Fibroblast of skin of right biceps (primary cell): ENCODE measurements around the gene JMJD4.
A peak's percentile ranks its signal among the peaks of the same experiment; 100 is the strongest.

Source experiments
- DNase-seq: peaks from one replicate; pipeline ENCODE4 v3.0.0-alpha.2; 2013

Gene JMJD4, protein sequence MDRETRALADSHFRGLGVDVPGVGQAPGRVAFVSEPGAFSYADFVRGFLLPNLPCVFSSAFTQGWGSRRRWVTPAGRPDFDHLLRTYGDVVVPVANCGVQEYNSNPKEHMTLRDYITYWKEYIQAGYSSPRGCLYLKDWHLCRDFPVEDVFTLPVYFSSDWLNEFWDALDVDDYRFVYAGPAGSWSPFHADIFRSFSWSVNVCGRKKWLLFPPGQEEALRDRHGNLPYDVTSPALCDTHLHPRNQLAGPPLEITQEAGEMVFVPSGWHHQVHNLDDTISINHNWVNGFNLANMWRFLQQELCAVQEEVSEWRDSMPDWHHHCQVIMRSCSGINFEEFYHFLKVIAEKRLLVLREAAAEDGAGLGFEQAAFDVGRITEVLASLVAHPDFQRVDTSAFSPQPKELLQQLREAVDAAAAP

DNA sequence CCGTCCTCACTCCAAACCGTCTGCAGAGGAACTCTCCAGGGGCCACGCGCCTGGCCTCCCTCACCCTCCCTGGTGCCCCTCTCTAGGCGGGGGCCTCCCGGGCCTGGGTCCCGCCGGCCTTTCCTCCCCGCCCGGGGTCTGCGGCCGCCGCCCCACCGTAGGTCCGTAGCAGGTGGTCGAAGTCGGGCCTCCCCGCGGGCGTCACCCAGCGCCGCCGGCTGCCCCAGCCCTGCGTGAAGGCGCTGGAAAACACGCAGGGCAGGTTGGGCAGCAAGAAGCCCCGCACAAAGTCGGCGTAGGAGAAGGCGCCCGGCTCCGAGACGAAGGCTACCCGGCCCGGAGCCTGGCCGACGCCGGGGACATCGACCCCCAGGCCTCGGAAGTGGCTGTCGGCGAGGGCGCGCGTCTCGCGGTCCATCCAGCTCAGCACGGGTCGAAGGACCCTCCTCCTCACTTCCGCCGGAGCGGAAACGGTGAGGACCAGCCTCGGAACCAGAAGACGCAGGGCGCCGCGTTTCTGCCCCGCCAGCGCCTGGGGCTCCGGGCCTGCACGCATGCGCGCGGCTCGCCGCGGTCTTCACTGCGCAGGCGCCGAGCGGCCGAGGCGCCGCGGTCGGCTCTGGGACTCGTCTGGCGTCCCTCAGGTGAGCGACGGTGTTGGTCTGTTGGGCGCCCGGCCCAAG lies at the start of gene JMJD4, which contains the start of gene SNAP47:
JMJD4 (minus strand) TSS at position 447 of the 683 bp plus-strand sequence; CDS start at position 418, 29 bp downstream.
SNAP47 (plus strand) TSS at position 580 of the 683 bp plus-strand sequence. CDS start 12,302 bp downstream, outside the sequence.
- peak; percentile 92 for DNase-seq

DNA sequence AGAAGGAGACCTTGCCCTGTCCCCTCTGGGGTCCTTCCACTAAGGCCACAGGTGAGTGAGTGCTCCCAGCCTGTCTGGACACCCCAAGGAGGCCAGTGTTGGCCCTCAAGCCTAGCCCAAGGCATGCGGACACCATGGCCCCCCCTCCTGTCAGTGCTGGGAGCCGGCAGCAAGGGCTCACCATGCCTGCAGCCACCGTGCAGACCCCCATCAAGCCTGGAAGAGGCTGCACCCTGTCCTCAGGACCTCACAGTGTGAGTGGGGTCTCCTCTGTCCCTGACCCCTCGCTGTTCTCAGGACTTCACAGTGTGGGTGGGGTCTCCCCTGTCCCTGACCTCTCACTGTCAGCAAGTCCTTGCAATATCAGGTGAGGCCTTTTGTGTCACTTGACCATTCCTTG lies 47.1 kb upstream of the JMJD4 start:
- no peak for DNase-seq

DNA sequence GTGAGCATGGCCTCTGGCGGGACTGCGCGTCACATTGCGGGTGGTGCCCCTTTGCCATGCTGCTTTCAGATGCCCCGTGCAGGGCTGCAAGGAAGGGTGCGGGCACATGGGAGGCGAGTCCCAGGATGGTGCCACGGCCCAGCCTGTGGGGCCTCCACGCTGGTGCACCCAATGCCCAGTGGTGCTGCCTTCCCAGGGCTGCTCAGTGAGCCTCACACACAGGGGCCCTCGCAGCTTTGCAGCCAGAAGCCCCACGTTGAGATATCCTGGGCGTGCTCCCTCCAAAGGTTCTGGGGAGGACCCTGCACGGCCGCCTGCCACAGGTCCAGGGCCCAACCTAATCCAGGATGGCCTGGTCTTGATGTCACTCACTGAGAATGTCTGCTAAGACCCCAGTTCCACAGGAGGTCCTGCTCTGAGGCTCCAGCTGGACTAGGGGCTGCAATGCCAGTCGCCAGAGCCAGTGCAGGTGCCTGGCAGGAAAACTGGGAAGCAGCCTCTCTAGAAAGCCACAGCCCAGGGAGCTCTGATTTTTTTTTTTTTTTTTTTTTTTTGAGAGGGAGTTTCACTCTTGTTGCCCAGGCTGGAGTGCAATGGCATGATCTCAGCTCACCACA lies 46.3 kb upstream of the JMJD4 start:
- no peak for DNase-seq

DNA sequence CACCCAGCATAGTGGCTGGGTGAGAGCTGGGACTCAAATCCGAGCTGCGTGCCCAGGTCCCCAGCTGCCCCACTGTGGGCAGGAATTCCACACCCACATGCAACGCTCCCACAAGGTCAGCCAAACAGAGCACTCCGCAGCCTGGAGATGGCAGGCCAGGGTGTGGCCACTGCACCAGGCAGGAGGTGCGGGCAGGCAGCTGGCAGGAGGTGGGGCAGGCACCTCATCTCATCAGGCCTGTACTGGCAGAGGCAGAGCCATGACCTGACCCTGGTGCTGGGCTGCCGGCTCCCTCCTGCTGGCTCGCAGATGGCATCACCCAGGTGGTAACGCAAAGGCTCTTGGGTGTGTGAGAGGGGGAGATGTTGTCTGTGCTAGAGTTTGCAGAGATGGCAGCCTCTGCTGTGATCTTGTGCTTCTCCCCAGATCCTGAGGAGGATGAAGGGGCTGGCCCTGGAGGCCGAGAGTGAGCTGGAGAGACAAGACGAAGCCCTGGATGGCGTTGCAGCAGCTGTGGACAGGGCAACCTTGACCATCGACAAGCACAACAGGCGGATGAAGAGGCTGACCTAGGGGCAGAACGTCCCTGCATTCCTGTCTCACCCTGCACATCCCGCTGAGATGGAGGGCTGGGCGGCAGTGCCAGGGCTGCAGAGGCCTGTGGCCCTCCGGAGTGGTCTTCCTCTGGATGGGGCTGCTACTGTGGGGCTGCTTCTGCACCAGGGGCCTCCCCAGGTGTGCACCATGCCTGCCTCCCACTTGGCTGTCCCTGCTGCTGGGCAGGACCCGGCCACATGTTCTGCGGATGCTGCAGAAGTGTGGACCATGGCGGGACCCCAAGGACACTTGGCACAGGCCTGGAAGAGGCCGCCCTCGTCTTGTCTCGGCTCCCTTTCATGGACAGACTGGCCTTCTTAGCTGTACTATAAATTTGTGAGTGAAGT lies 45.3 kb upstream of the JMJD4 start:
- DNase-seq: no peak

DNA sequence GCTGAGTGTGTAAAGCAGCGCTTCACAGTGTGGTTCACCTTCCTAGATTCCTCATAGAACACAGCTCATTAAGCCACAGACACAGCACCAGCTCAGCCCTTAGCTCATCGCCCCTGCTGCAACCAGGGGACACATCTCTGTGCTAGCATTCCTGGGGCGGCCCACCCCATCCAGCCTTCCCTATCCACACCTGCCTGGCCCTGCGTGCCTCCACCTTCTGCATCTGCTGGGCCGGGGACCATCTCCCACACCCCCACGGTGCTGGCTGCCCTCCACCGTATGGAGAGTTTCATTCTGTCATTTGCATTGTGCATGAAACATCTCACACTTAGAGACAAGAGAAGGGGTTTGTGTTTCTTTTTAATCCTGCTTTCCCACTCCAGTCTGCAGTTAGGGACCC lies 44.6 kb upstream of the JMJD4 start:
- no peak for DNase-seq

DNA sequence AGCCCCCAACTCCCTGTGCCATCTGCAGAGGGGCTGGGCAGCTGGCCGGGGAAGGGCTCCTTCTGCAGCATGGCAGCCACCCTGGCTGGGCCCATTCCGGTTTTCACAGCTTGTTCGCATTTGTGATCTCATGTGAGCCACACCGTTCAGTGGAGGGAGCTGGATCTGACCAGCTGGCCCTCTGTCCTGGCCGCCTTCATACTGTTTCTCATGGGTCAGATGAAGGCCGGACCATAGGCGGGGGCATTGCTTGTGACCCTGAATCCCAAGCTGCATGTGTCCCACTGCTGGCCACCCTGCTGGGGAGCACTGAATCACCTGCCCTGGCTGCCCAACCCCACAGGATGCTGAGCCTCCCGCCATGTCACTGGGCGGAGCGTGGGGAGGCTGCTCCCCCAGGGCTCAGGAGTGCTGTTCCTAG lies 43.9 kb upstream of the JMJD4 start:
- DNase-seq: no peak

DNA sequence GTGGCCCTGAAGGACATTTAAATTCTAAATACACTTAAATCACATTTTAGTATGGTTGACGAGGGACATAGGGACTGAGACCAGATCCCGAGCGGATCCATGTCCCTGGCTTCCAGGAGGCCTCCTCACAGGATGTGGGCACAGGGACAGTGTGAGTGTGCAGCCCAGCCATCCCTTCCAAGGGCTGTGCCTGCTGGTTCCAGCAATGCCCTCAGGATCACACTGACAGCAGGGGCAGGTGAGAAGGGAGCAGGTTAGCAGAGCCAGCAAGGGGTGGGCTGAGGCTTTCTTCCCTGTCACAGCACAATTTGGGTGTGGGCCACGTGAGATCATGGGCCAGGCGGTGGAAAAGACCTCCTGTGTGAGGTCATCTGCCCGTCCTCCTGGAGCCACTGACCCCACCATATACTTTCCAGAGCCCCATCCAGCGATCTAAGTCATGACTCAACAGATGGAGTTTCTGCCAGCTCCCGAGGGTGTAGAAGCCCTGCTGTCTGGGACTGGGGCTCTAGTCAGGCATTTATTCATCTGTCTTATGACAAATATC lies 43.4 kb upstream of the JMJD4 start:
- peak; percentile 78 for DNase-seq

DNA sequence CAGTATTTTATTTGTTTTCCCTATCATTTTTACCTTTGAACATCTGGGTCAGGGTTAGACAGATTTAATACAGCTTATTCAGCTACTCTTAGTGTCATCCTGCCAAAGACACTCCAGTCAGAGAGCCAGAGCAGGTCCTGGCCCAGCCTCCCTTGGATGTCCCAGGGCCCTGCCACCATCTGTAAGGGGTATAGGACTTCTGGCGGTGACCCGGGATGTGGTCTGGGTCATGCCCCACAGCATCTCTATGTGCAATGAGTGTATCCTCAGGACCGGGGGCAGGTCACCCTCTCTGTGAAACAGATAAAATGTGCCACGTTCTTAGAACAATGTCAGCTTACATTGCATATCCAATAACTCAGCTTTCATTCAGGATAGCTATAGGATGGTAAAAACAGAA lies 42.5 kb upstream of the JMJD4 start:
- DNase-seq: no peak

DNA sequence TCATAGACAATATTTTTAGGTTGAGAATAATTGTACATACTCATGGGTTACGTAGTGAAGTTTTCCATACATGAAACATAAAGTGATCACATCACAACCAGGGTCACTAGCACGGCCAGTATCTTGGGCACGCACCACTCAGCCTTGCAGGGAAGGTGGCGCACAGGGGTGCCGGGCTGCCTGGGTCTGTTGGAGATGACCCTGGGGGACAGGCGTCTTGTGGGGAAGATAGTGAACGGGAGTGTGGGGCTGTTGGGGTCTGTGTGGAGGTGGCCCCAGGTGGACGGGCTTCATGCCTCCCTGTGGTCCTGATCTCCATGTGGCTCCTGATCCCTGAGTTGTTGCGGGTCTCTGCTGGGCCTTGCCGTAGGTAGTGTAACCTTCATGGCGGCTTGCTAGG lies 42.1 kb upstream of the JMJD4 start:
- no peak for DNase-seq

DNA sequence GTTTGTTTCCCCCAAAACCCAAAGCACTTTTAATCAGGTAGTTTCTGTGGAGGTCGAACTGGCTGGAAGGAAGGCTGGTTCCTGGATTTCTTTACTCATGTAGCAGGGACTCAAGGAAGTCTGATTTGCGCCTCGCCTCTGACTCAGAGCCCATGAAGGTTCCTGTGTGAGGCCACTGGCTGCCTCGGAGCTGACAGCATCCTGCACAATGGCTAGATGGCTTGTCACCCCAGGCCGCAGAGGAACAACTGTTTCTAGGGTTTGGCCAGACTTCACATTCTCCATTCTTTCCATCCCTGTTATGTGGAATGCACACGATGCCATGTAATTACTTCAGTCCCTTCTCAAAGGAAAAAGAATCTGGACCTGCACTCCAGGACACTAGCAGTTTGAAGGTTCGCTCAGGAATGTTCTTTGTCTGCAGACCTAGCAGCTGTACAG lies 41.2 kb upstream of the JMJD4 start:
- DNase-seq: peak; percentile 96

DNA sequence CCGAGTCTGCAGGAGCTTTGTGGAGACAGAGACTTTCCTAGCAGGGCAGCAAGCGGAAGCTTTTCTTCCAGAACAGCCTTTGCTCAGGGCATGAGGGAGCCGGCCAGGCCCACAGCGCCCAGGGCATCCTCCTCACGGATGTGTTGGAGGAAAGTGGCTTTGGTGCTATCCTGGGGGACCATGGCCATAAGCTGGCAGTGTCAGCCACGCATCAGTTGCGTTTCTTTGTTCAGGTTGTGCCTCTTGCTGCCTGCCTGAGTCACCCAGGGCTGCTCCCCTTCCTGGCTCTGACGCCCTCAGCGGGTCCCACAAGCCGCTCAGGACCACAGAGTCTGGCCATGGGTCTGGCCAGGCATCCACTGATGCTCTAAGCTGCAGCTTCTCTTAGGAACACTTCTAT lies 40.7 kb upstream of the JMJD4 start:
- no peak for DNase-seq

DNA sequence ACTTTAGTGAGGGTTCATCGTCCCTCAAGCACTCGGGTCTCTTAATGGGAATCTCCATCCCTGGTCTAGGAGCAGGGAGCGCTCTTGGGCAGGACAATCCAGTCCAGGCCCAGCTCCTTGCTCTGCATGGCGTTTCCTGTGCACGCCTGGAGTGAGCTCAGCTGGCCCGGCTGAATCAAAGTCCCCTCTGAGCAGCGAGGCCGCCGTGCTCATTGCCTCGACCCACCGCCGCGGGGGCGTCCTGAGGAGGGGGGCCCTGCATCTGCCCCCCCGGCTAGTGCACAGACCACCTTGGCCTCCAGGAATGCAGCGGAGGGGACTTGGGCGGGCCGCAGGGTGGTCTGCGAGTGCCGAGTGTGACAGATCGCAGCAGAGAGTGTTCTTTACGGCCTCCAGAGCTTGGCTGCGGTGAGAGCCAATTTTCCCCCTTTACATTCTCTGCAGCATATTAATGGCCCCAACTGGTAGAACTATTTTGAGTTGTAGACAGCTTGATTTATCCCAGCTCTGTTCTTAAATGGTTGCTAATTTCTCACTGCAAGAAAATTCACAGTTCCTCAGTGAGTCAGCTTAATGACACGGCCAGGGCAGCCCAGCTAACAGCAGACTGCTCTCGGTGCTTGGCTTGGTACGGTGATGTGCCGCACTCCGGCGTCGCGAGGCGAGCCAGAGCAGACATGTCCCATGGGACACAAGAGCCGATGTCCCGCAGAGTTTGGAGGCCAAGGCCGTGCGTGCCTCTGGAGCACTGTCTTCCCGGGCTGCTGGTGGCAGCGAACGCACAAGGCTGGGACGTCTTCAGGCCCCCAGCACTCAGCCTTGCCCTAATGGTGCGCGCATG lies 39.9 kb upstream of the JMJD4 start:
- DNase-seq: peak; percentile 98

DNA sequence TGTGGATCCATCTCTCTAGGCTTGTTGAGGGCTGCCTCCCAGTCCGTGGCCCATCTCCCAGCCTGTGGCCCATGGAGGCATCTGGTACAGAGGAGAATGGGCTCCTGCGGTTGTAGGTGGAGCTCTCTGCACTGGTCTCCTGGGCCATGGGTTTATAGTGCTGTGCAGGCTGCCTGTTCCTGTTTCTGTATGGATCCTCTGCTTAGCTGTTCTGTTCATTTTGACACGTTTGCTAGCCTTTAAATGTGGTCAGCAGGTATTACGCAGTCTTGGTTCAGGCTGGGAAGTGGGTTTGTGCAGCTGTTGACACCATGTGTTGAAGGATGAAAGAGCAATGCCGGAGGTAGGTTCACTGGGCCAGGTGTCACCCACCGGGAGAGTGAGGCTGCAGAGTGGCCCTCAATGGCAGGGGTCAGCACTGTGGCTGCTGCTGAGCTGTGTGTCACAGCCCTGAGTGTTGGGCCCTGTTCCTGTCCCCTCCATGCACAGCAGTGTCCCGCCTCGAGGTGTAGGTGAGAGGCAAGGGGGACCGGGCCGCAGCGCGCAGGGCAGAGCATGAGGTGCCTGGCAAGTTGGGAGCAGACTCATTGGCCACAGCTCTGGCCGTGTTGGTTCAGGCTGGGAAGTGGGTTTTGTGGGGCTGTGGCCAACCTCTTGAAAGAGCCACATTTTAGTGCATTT lies 39.1 kb upstream of the JMJD4 start:
- DNase-seq: no peak

DNA sequence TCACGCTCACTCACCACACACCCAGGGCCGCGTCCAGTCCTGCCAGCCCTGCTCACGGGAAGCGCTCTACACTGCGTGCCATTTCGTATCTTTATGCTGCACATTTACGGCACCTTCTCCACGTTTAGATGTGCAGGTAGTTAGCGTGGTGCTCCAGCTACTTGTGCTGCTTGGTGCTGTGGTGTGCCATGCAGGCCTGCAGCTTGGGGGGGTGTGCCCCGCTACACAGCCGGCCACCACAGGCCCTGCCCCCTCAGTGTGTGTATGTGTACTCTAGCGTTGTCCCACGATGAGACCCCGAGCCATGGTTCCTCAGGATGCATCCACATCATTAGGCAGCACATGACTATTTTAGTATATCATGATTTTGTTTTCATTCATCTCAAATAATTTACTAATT lies 38.5 kb upstream of the JMJD4 start:
- DNase-seq: no peak

DNA sequence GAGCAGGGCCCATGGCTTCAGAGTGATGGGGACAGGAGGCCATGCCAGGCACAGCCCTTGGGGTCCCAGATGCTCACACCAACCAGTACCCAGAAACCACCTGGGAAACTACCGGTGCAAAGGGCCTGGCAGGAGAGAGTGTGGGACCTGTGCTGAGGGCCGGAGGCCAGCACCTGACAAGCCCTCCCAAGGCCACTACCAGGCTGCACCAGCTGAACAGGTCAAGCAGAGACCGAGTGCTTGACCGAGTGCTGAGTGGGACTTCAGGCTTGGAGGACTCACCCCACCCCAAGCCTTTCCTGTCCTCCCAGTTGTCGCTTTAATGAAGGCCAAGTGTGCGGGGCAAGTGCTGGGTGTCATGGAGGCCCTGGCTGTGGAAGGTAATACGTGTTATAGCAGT lies 36.7 kb upstream of the JMJD4 start:
- DNase-seq: no peak

DNA sequence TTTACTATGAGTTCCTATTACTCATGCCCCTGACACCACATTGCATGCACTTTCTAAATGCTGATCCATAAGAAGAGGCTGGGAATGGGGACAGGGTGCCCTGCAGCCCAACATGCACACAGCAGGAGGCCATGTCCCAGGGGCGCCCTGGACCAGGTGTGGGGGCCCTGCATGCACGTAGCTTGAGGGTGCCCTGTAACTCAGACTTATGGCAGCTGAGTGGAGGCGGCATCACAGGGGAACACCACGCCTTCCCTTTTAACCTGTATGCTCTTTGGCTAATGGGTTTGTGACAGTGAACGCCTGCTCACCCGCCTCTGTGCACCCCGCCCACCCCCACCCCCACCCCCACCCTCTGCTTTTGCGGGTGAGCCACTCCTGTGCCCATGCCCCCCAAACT lies 36.2 kb upstream of the JMJD4 start:
- DNase-seq: no peak

DNA sequence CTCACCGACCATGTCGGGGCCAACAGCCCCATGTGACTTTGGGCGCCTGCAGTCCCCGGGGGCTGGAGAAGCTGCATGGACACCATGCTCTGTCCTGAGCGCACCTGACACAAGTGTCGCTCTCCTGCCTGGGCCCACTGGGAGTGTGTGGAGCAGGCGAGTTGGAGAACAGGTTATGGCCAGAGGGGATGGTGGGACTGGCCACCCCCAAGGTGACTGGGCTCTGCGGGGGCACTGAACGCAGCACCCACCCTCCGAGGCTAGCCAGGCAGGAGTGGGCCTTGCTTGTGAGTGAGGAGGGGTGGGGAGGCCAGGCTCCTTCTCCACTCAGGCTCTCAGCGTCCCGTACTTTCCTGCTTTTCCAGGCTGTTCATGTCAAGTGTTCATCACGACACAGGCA lies 35.7 kb upstream of the JMJD4 start:
- no peak for DNase-seq

DNA sequence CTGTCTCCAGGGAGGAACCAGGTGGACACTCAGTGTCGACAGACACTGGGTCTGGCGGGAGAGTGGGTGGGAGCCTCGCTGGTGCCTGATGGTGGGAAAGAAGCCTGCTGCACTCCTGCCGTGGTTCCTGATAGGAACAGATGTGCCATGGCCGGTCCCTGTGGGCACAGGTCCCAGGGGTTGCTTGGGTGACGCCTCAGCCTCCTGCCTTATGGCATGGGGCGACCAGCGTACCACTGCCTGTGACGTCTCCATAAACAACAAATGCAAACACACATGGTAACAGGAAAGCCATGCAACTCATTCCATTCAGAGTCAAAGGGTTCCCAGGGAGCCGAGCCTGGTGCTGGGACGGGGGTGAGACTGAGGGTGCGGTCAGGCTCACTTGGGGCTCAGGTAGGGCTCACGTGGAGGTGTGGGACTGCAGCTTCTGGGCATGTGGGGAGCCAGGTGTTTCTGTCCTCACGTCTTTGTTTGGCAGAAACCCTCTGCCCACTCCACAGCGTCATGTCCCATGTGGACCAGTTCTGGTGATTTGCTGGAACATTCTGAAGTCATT lies 34.9 kb upstream of the JMJD4 start:
- DNase-seq: no peak

DNA sequence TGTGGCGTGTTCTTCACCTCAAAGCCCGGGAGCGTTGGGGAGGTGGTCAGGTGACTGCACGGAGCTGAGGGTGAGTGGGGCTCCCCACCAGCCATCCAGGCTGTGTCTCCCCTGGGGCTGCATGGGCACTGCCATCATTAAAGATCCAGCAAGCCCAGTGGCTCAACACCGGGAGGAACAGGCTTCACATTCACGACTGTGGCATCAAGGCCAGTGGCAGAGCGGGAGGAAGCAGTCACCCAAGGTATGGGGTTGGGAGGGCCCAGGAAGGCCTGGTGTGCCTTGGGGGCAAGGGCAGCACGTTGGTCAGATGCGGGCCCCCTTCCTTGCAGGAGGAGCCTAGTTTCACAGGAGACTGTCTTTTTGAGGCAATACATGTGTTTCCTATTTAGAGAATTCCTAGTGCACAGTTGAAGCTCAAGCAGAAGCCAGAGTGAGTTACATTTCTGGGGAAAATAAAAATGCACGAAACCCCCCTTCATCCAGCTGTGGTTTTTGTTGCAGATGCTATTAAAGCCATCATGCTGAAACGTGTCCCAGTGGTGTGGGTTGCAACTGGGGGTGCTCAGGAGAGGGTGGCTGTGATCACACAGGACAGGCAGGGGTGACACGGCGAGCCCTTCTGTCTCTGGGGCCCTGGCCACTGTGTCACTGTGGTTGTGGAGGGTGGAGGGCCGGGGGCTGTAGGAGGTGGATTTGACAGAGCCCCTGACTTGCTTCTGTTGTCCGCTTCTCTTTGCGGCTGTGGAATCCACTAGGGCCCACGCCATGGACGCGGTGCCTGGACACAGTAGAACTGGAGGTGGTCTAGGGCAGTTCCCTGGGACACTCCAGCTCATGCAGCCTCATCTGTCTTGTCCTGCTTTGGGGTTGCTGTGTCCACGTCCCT lies 34.2 kb upstream of the JMJD4 start:
- peak; percentile 33 for DNase-seq
